Activated CD4-positive, alpha-beta memory T cell treated with anti-CD3 and anti-CD28 coated beads for 36 hours (primary cell): ENCODE measurements around the gene PANK4. TPM values are rescaled to one million over a fixed set of nuclear protein-coding genes. Genes with fewer than 3 reads are reported as not detected.

ENCODE experiments used
- CTCF ChIA-PET: fragments of 350-600 bp; sonication (Branson Sonifier 250); formaldehyde crosslinking; loops from one replicate; lab custom pipeline; 2021; ENCODE audit warnings: antibody characterized with exemption, inconsistent platforms; lab: Charles Lee
- POLR2A ChIA-PET: fragments of 350-600 bp; sonication (Branson Sonifier 250); formaldehyde crosslinking; loops from one replicate; lab custom pipeline; 2021; ENCODE audit warnings: antibody characterized with exemption; lab: Charles Lee
- DNase-seq: peaks from one replicate; pipeline ENCODE4 v3.0.0-alpha.2; 2020
- H3K27ac Mint-ChIP-seq: one replicate; pipeline ENCODE4 v1.8.0; 2021; ENCODE audit warnings: mixed read lengths
- H3K27me3 Mint-ChIP-seq: one replicate; pipeline ENCODE4 v1.8.0; 2021; ENCODE audit warnings: mixed read lengths
- H3K36me3 Mint-ChIP-seq: one replicate; pipeline ENCODE4 v1.8.0; 2021; ENCODE audit warnings: mixed read lengths
- H3K4me1 Mint-ChIP-seq: one replicate; pipeline ENCODE4 v1.8.0; 2021; ENCODE audit warnings: low read depth, mixed read lengths
- H3K4me3 Mint-ChIP-seq: one replicate; pipeline ENCODE4 v1.8.0; 2021; ENCODE audit warnings: mild to moderate bottlenecking, mixed read lengths
- H3K9me3 Mint-ChIP-seq: one replicate; pipeline ENCODE4 v1.8.0; 2021; ENCODE audit warnings: mixed read lengths
- intact Hi-C: fragments of 100-400 bp; cut with micrococcal nuclease; formaldehyde crosslinking; loops from one replicate; pipeline ENCODE4 v1.15.1; 2023
- total RNA-seq, 2 experiments: library from RNA; stranded (reverse); gene quantifications; one replicate each; pipeline ENCODE4 v1.2.3, GENCODE V29; 2021

The PANK4 gene
- total RNA-seq, 2 experiments from 2014 or later: 42.6 to 45.1 TPM

GRCh38 chr1:2477791-2478499 is 48.5 kb downstream of the PANK4 start:
- Mint-ChIP-seq H3K9me3 (no peaks in the 10 kb centered on the region), H3K27me3 (no peaks in the 10 kb centered on the region), H3K4me1 (no peaks in the 10 kb centered on the region), H3K36me3 (no peaks in the 10 kb centered on the region), H3K4me3 (no peak overlapping the region), H3K27ac (no peak overlapping the region)
- no peak for DNase-seq
- POLR2A ChIA-PET: no interaction called here
- CTCF ChIA-PET: no interaction called here
- intact Hi-C loops: no loop called here

- Mint-ChIP-seq H3K9me3 (no peaks in the 10 kb centered on the region), H3K27me3 (no peaks in the 10 kb centered on the region), H3K4me1 (no peaks in the 10 kb centered on the region), H3K27ac (no peak overlapping the region), H3K36me3 (no peaks in the 10 kb centered on the region), H3K4me3 (no peak overlapping the region)
- POLR2A ChIA-PET: no interaction called here
- DNase-seq: no peak
- intact Hi-C loops: no loop called here
- CTCF ChIA-PET: no interaction called here
Observed at GRCh38 chr1:2477309-2477708, 49.1 kb downstream of the PANK4 start.

DNA sequence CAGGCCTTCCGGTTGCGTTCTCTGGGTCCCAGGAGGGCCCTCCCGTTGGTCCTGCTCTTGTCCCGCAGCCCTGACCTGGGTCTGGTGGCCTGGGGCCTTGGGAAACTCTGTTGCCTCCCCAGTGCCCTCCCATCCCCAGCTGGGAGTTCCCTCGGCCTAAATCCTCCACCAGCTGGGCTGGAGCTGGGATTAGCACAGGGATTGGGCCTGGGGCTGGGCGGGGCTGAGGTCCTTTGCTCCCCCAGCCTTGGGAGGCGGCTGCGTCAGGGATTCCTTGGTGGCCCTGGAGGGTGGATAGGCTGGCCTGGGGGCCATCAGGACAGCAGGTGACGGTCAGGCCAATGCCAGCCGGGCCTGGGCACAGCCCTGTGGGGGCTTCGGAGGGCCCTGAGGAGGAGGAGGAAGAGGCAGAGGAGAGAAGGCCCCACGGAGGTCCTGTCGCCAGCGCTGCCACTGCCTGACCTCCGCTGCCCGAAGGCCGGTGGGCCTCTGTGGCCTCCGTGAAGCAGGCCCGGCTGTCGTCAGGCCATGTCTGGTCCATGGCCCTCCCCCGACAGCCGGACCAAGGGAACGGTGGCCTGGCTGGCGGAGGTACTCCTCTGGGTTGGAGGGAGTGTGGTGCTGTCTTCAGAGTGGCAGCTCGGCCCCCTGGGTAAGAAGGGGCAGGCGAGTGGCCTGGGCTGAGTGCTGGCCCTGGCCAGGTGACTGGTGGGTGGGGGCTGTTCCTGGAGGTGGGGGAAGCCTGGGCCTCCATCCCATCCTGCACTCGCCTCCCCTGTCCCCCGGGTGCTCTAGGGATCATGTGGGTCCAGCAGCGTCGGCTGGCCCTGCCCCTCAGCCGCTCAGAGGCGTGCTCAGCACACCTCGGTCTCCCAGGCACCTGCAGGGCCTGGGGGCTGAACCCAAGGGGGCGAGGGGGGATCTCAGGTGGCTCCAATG is 50.1 kb downstream of the PANK4 start, which contains the start of gene PLCH2:
Gene PLCH2, plus strand, starts transcription at position 229 of the 939 bp plus-strand sequence. Its CDS starts 300 bp downstream, at position 529.
- Mint-ChIP-seq H3K9me3 (no peaks in the 10 kb centered on the region), H3K4me1 (no peaks in the 10 kb centered on the region), H3K27ac (no peak within 1 kb of the TSS), H3K27me3 (no peaks in the 10 kb centered on the region), H3K36me3 (no peaks in the 10 kb centered on the region), H3K4me3 (no peak within 1 kb of the TSS)
- no peak for DNase-seq
- CTCF ChIA-PET: no interaction called here
- intact Hi-C loops: no loop called here
- POLR2A ChIA-PET: no interaction called here

- CTCF ChIA-PET: no interaction called here
- intact Hi-C loops: no loop called here
- Mint-ChIP-seq H3K9me3 (no peaks in the 10 kb centered on the region), H3K4me3 (no peak overlapping the region), H3K27ac (no peak overlapping the region), H3K27me3 (no peaks in the 10 kb centered on the region), H3K4me1 (no peaks in the 10 kb centered on the region), H3K36me3 (no peaks in the 10 kb centered on the region)
- DNase-seq: no peak
- POLR2A ChIA-PET: no interaction called here
Observed at GRCh38 chr1:2475571-2475970, 50.8 kb downstream of the PANK4 start.

DNA sequence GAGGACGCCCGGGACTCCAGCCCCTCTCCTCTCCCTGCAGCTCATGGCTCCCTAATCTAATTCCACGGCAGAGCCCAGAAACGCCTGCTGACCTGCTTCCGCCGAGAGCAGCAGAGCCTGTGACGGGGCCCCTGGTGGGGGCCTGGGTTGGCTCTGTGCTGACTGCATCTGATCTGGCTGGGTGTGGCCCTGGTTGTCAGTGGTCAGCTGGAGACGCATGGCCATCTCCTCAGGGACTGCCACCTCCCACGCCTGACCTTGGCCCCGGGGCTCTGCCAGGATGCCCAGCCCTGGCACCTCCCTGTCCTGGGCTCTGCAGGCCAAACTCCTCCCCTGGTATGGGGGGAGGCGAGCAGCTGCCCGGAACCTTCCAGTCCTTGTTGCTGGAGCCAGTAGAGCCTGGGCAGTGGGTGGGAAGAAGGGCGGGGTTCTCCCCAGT is 51.4 kb downstream of the PANK4 start:
- no peaks in the 10 kb centered on the region for H3K36me3 Mint-ChIP-seq
- no peaks in the 10 kb centered on the region for H3K9me3 Mint-ChIP-seq
- no peak overlapping the region for H3K27ac Mint-ChIP-seq
- intact Hi-C loops: no loop called here
- POLR2A ChIA-PET: no interaction called here
- no peaks in the 10 kb centered on the region for H3K27me3 Mint-ChIP-seq
- H3K4me1 Mint-ChIP-seq: no peaks in the 10 kb centered on the region
- CTCF ChIA-PET: no interaction called here
- DNase-seq: no peak
- H3K4me3 Mint-ChIP-seq: no peak overlapping the region

DNA sequence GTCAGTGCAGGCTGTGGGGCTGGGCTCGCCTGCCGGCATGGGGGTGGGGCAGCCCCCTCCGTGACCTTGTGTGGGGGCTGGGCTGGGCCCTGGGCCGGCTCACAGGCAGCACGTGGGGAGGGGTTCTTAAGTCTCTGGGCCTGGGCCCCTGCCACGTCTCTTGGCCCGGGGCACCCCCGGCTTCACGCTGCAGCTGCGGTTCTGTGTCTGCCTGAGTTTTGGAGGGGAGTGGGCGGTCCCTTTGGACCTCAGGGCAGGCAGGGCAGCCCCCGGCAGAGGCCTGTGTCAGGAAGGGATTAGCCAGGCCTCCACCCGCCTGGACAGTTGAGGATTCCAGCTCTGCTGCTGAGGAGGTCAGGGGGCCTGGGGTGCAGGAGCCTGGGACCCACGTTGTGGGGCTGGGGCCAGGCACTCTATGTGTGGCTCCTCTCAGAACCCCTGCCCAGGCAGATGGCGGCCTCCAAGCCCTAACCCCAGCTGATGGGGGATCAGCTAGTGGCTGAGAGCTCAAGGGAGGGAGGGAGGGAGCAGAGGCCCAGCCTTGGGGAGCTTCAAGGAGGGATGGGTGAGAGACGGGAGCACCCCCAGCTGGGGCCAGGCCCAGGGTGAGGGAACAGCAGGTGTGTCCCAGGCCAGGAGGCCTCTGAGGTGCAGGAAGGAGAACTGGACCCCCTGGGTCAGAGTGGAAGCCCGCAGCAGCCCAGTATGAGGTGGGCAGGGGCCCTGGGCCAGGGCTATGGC is 52.1 kb downstream of the PANK4 start:
- no peak overlapping the region for H3K4me3 Mint-ChIP-seq
- H3K27ac Mint-ChIP-seq: no peak overlapping the region
- no peaks in the 10 kb centered on the region for H3K36me3 Mint-ChIP-seq
- CTCF ChIA-PET: no interaction called here
- DNase-seq: no peak
- H3K9me3 Mint-ChIP-seq: no peaks in the 10 kb centered on the region
- no peaks in the 10 kb centered on the region for H3K27me3 Mint-ChIP-seq
- POLR2A ChIA-PET: no interaction called here
- no peaks in the 10 kb centered on the region for H3K4me1 Mint-ChIP-seq
- intact Hi-C loops: no loop called here

GRCh38 chr1:2473198-2473597 is 53.2 kb downstream of the PANK4 start:
- no peak for DNase-seq
- no peak overlapping the region for H3K4me3 Mint-ChIP-seq
- intact Hi-C loops: no loop called here
- ChIA-PET CTCF (no interaction called here), POLR2A (no interaction called here)
- no peaks in the 10 kb centered on the region for H3K9me3 Mint-ChIP-seq
- H3K4me1 Mint-ChIP-seq: no peaks in the 10 kb centered on the region
- H3K27me3 Mint-ChIP-seq: no peaks in the 10 kb centered on the region
- H3K36me3 Mint-ChIP-seq: no peaks in the 10 kb centered on the region
- H3K27ac Mint-ChIP-seq: no peak overlapping the region

GRCh38 chr1:2472561-2473177 is 53.7 kb downstream of the PANK4 start:
- intact Hi-C loops: no loop called here
- Mint-ChIP-seq H3K4me1 (no peaks in the 10 kb centered on the region), H3K9me3 (no peaks in the 10 kb centered on the region), H3K27me3 (no peaks in the 10 kb centered on the region), H3K27ac (no peak overlapping the region), H3K36me3 (no peaks in the 10 kb centered on the region), H3K4me3 (no peak overlapping the region)
- ChIA-PET CTCF (no interaction called here), POLR2A (no interaction called here)
- DNase-seq: no peak

DNA sequence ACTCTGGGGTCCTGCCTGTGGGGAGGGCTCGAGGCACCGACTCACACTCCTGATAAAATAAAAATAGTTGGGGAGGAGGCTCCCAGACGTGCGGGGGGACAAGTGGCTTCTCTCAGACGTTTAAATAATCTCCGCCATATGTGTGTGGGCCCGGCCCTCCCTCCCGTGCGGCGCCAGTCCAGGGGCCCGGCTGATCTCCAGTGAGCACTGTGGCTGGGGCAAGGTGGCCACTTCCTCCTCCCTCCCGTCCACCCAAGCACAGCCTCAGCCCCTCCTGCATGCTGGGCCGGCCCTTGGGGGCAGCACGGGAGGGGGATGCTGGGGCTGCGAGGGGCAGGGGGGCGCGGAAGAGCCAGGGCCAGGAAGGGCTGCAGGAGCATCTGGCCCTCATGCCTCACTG is 54.3 kb downstream of the PANK4 start:
- H3K27ac Mint-ChIP-seq: no peak overlapping the region
- DNase-seq: no peak
- ChIA-PET POLR2A (no interaction called here), CTCF (no interaction called here)
- H3K9me3 Mint-ChIP-seq: no peaks in the 10 kb centered on the region
- intact Hi-C loops: no loop called here
- no peaks in the 10 kb centered on the region for H3K4me1 Mint-ChIP-seq
- H3K4me3 Mint-ChIP-seq: no peak overlapping the region
- no peaks in the 10 kb centered on the region for H3K27me3 Mint-ChIP-seq
- no peaks in the 10 kb centered on the region for H3K36me3 Mint-ChIP-seq

- POLR2A ChIA-PET: no interaction called here
- intact Hi-C loops: no loop called here
- Mint-ChIP-seq H3K27ac (no peak overlapping the region), H3K4me1 (no peaks in the 10 kb centered on the region), H3K27me3 (no peaks in the 10 kb centered on the region), H3K36me3 (no peaks in the 10 kb centered on the region), H3K9me3 (no peaks in the 10 kb centered on the region), H3K4me3 (no peak overlapping the region)
- CTCF ChIA-PET: no interaction called here
- no peak for DNase-seq
Observed at GRCh38 chr1:2471587-2472001, 54.8 kb downstream of the PANK4 start.

DNA sequence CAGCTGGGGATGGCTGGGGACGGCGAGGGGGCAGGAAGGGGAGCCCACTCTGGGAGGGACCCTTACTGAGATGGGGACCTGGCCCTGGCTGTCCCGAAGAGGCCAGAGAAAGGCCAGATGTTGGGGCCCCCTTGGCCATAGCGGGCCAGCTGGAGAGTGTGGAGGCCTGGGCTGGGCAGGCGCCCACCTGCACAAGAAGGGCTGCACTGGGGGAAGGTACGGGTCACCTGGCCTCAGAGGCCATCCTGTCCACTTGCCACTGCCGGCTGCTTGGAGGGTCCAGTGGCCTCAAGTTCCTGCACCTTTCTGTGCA is 55.3 kb downstream of the PANK4 start:
- Mint-ChIP-seq H3K27me3 (no peaks in the 10 kb centered on the region), H3K4me1 (no peaks in the 10 kb centered on the region), H3K9me3 (no peaks in the 10 kb centered on the region), H3K4me3 (no peak overlapping the region), H3K36me3 (no peaks in the 10 kb centered on the region), H3K27ac (no peak overlapping the region)
- CTCF ChIA-PET: no interaction called here
- intact Hi-C loops: no loop called here
- DNase-seq: no peak
- POLR2A ChIA-PET: interaction anchor here (1.3 kb wide), 1 partner anchor 9 kb away, joined by 4 read pairs; no protein-coding TSS in a partner anchor
